Keratinocyte (primary cell): ENCODE measurements around the gene OR52B6.
"Not testable (repeated sequence)": the region's sequence is repeated elsewhere in the genome, so short reads cannot be mapped to it uniquely, and the experiment has no call there.

Experiments
- CTCF ChIP-seq, 3 experiments: IDR thresholded peaks in 1 of 3; conservative IDR thresholded peaks in 1 of 3; optimal IDR thresholded peaks in 1 of 3; 2 replicates in 2 of 3; 3 replicates in 1 of 3; pipeline versions ENCODE3 to v1.5.1; 2011; ENCODE audit warnings: low read length in 3 of 3, mild to moderate bottlenecking in 3 of 3, moderate library complexity in 2 of 3, control low read depth in 1 of 3, inconsistent platforms in 1 of 3; ENCODE audit not compliant: insufficient read depth in 2 of 3; ENCODE audit errors: extremely low read depth in 1 of 3
- EZH2 ChIP-seq: IDR thresholded peaks from one replicate; pipeline ENCODE4 v1.6.1; 2012; ENCODE audit warnings: inconsistent platforms, mild to moderate bottlenecking, low read length, moderate library complexity

GRCh38 chr11:5584458-5584857, 3.8 kb downstream of the OR52B6 start:
- TF ChIP-seq CTCF (optimal IDR thresholded peaks at IDR 0.05 in 1 of 3, IDR thresholded peaks at IDR 0.05 in 1 of 3, conservative IDR thresholded peaks at IDR 0.05 in 1 of 3; ENCODE audit: extremely low read depth in 1 of 3, insufficient read depth in 2 of 3, low read length in 3 of 3); EZH2: not testable (repeated sequence)
